HT1080 (cell line): ENCODE results near the gene LRRC73. TPM values are rescaled to one million over a fixed set of nuclear protein-coding genes. Genes with fewer than 3 reads are reported as not detected.
"Not testable (repeated sequence)": the region's sequence is repeated elsewhere in the genome, so short reads cannot be mapped to it uniquely, and the experiment has no call there.

Experiments
- DNase-seq: peaks from one replicate; pipeline ENCODE4 v3.0.0-alpha.2; 2015; ENCODE audit warnings: low read depth
- polyA plus RNA-seq, 2 experiments: library from polyadenylated mRNA; depleted of rRNA; stranded (reverse); fragments of >200 nt; gene quantifications; 2 replicates each; pipeline ENCODE4 v1.2.3, GENCODE V29; 2015
- total RNA-seq: library from RNA; depleted of rRNA; stranded (reverse); fragments of >200 nt; shearing (Covaris generic); gene quantifications from 2 replicates; pipeline ENCODE4 v1.2.3, GENCODE V29; 2014; rRNA removed

Gene LRRC73, protein sequence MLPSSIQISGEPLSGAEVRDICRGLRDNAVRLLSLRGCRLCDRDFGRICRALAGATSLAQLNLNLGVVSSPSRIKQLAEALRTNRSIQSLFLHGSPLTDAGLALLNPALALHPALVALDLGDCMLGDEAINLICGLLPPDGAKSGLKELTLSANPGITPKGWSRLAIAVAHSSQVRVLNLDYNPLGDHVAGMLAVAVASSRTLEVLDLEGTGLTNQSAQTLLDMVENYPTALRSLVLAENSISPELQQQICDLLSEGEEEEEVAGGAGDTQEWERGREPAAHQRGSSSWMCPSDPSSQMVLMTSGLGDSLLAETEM
- 0.07 and 0.77 TPM in 2 replicates for total RNA-seq
- 1.2 TPM in 2 replicates for polyA plus RNA-seq (2015; cell fraction: cytosol; rRNA removed)
- polyA plus RNA-seq (2015; cell fraction: nucleus; rRNA removed), result 0.60 and 1.1 TPM in 2 replicates

DNA sequence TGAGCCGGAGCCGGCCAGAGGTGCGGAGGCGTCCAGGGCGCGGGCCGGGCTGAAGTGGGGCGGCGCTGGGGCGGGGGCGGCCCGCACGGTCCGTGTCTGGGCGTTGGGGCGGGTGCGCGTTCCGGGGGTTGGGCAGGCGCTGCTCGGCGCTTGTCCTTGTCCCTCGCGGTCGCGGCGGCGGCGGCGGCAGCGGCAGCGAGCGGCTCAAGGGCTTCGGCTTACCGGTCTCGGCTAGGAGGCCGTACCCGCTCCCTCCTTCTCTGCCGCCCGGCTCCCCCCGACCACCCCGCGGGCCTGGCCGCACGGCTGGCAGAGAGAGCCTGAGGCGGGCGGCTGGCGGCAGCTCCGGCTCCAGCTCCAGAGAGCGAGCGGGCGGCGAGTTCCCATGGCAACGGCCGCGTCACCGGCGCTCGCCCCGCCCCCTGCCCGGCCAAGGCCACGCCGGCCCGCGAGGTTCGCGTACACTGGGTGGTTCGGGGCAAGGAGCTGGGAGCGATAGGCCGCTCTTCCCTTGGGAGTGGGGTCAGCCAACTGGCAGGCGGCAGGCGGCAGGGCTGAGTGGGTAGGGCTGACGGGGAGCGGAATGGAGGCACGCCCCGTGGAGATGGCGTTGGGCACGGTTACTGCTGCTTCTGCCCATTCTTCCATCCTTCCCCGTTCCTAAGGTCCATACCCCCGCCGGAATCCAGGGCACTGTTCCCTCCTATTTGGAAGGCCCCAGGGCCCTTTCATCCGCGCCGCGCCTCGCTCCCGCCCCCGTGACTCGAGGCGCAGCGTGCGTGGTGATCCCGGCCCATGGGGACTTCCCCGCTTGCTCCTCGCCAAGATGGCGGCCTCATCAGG lies at the start of gene LRRC73:
TSS of gene LRRC73 (minus strand) at position 363 of the 843 bp plus-strand sequence. CDS start 561 bp downstream, outside the sequence.
- DNase-seq, result peak; percentile 70

DNA sequence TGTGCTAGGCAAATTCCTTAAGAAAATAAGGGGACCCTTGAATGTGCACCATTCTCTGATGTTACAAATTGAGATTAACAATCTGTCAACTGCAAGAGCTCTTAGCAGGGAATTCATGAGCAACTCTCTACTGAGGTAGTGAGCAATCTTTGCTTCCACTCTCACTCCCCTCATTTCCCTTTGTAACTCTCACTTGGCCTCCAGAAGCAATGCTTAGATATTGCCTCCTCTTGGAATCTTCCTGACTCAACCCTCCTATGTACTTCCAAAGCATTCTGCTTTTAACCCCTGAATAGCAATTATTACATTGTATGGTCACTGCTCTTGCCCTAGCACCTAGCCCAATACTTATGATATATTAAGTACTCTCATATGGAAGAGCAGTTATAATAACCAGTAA lies 49.2 kb upstream of the LRRC73 start:
- DNase-seq, result no peak

DNA sequence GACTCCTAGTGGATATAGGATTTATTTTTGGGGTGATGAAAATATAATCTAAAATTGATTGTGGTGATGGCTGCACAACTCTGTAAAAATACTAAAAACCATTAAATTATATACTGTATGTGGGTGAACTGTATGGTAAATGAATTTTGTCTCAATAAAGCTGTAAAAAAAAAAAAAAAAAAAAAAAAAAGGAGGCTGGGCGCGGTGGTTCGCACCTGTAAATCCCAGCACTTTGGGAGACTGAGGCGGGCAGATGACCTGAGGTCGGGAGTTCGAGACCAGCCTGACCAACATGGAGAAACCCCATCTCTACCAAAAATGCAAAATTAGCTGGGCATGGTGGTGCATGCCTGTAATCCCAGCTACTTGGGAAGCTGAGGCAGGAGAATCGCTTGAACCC lies 47.5 kb upstream of the LRRC73 start:
- not testable (repeated sequence) for DNase-seq

DNA sequence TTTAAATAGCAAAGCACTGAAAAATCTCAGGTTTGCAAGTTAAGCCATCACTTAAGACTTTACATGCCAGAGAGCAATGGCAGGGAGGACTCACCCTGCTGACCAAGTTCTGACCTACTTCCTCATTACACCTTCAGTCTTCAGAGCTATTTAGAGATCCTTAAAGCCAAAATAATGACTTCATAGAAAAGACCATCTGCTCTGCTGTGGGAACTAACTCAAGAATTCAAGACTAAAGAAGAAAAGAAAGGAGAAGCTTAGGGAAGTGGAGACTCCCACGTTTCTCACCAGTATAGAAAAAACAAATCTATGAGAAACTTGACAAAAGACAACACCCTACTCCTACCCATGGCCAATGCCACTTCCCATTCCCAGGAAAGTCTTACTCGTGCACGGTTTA lies 37.1 kb upstream of the LRRC73 start:
- DNase-seq, result no peak

DNA sequence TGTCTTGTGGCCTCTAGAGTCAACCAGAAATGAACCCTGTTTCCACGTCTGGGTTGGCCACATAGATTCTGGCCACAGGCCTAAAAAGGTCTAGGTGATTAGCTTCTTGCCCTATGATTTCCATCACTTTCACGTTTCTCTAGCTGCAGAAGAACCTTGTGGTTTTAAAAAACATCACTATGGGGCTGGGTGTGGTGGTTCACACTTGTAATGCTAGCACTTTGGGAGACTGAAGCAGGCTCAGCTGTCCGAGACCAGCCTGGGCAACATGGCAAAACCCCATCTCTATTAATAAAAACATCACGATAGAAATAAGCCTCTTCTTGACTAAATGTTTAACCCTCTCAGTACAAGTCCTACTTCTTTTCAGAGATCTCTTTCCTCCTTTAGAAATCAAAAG lies 34.3 kb upstream of the LRRC73 start:
- DNase-seq, result no peak

DNA sequence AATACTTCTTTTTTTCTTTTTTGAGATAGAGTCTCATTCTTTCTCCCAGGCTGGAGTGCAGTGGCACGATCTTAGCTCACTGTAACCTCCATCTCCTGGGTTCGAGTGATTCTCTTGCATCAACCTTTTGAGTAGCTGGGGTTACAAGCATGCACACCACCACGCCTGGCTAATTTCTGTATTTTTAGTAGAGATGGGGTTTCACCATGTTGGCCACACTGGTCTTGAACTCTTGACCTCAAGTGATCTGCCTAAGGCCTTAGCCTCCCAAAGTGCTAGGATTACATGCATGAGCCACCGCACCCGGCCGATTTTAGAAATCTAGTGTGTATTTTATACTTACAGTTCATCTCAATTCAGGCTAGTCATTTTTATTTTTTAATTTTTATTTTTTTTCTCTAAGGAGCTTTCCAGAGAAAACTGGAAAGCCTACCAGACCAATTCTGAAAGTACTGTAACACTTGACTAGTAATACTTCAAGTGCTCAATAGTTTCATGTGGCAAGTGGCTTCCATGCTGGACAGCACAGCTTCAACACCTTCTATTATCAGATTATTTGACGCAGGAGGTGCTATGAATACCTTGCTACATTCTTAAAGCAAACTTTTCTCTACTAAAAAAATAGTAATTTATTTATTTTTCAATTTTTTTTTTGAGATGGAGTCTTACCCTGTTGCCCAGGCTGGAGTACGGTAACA lies 31.8 kb upstream of the LRRC73 start:
- no peak for DNase-seq

DNA sequence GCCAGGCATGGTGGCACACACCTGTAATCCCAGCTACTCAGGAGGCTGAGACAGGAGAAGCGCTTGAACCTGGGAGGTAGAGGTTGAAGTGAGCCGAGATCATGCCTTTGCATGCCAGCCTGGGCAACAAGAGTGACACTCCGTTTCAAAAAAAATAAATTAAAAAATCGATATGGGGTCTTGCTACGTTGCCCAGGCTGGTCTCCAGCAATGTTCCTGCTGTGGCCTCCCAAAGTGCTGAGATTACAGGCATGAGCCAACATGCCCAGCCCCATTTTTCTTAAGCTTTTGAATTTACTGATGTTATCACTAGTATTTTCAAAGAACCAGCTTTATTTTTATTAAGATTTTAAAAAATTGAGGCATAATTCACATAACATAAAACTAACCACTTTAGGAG lies 30.4 kb upstream of the LRRC73 start:
- DNase-seq, result no peak

DNA sequence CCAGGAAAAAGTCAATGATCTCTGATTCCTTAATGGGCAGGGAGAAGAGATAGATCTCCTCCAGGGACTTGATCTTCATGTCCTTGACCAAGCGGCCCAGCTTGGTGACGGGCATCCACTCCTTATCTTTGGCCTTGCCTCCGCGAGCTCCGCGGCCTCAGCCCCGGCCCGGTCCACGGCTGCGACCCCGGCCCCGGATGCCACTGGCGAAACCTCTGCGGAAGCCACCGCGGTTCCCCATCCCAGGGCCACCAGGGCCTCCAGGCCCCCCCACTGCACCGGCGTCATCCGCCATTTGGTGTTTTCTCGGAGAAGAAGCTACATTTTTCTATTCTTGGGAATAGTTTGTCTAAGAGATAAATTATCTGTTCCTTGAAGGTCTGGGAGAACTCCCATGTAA lies 29.3 kb upstream of the LRRC73 start:
- DNase-seq, result not testable (repeated sequence)

DNA sequence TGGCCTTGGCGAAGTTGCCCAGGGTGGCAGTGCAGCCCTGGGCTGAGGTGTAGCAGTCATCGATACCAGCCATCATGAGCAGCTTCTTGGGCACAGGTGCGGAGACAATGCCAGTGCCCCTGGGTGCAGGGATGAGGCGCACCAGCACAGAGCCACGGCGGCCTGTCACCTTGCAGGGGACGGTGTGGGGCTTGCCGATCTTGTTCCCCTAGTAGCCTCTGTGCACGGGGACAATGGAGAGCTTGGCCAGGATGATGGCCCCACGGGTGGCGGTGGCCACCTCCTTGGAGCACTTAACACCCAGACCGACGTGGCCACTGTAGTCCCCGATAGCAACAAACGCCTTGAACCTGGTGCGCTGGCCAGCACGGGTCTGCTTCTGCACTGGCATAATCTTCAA lies 28.8 kb upstream of the LRRC73 start:
- DNase-seq, result not testable (repeated sequence)

DNA sequence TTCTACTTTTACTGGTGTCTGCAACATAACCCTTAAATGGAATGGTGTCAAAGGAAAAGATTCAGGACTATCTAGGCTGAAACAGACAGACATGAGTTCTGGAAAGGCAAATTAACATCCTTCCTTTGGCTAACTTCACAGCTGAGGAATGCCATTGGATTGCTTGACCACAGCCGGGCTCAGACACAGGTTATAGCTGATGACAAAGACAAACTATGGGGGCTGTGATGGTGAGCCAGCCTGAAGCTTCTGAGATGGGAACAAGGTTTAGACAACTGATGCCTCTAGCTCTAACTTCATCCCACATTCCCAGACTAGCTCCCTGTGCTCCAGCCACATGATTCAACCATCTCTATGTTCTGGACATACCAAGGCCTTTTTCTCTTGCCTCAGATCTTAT lies 22.1 kb upstream of the LRRC73 start:
- no peak for DNase-seq

DNA sequence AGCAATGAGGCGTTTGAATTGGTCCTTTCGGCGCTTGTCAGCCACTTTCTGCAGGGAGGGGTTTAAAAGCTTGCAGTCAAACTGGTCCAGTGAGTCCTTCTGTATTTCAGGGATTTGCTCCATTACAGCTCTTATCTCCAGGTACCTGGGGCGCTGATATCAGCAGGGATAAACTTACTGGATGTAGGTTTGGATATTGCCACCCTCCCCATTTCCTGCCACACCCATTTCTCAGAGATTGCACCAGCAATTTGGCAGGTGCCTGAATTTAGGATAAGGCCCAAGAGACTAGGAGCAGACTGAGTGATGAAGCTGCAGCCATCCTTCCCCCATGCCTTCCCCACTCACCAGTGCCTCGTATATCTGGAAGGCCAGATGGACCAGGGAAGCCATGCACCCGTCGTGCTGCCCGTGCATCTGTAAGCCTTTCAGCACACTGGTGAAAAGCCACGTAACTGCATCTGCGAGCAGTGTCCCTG lies 14.4 kb upstream of the LRRC73 start:
- no peak for DNase-seq

DNA sequence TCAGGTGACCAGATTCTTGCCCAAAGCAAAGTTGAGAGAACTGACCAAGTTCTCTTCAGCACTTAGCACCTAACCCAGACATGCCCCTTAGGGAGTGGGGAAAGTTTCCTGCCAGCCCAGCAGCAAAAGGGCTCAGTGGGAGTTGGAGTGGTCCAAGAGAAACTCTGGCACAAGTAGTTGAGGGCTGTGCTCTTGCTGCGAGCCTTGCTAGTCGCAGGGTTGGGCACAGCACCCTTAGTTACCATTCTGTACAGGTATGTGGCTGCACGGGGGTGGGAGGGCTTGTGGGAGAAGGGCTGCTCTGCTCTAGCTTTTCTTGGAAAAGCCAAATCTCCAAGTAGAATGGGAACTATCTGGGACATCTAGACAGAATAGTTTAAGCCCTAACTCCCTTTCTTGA lies 13.1 kb upstream of the LRRC73 start:
- no peak for DNase-seq

DNA sequence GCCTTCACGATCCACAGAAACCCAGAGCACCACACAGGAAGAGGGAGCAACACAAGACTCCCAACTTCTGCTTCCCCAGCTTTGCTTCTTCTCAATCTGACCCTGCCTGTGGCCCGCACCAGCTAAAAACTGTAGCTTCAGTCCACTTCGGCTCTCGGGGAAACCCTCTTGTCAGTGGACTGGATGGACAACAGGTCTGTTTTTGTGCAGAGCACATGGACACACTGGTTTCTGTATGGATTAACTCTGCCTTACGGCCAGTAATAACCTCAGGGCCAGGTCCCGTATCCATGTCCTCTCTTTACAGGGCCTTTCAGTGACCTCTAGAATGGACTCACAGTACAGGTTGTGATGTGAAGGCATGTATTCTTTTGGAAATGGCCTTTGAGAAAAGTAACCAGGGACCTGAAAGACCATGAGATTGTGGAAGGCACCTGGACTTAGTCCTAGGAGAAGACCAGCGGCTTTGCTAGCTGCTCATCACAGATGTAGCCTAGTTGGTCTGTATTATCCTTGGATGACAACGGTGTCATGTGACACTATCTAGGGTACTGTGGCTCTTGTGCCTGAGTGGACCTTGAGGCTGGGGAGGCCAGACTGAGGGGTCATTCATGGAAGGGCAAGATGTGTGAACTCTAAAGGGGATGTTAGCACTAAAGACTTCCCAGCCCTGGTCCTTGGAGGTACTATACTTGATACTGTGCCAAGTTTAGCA lies 12.6 kb upstream of the LRRC73 start:
- no peak for DNase-seq

DNA sequence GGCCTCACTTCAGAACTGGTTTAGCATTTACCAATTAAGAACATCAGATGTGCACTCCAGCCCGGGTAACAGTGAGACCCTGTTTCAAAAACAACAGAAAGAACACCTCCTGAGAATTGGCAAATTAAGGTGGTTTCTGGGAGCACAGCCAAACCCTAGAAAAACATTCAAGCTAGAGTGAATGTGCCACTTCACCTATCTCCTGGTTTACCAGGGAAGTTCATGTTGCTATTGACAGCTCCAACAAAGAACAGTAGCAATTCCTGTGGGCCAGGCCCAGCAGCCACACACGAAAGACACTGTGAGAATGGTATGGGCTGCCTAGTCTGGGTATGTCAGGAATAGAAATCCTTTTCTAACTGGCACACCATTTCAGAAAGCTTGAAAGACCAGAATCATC lies 11.7 kb upstream of the LRRC73 start:
- DNase-seq, result no peak

DNA sequence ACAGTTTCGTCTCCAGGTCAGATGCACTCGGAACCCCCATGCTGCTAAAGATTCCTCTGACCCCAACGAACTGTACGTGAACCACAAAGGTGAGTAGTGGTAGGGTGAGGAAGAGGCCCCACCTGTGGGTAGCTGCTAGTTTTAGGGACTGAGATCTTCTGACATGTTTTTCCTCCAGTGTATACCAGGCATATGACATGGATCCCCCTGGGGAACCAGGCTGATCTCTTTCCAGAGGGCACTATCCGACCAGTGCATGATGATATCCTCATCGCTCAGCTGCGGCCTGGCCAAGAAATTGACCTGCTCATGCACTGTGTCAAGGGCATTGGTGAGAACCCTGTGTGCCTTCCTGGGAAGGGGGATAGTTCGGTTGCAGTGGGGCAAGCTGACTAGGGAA lies 10.0 kb upstream of the LRRC73 start:
- no peak for DNase-seq

DNA sequence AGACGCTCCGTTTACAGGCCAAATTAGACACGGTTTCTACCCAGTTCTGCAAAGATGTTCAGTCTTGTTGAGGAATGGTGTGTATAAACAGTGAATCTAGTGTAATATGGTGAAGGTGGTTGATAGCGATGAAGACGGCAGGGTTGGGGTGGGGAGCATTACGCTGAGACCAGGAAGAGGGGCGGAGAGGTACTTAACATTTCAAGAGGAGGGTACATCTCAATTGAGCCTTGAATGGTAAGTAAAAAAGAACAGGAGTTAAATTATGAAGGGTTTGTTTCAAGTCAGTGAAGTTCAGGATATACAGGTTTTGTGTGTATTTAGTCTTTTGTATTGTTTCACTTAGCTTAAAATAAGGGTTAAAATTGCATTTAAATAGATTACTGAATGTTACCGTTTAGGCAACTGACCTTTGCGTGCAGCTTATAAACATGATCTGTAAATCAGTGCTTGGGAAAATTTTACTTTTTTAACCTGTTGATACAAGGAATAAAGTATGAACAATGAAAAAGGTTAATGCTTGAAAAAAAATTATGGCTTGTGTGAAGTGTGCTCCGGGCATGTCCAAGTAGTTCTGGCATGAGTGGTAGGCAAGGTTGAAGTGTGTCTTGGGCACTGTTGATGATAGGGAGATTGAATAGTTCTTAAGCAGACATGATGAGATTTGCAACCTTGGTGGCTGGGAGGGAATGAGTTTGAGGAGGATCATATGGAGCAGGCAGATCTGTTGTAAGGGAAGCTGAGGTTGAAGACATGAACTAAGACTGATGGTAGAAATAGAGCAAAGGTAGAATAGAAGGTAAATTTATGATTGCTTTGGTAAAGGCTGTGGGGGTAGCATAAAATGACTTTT lies 7.6 kb upstream of the LRRC73 start:
- no peak for DNase-seq

DNA sequence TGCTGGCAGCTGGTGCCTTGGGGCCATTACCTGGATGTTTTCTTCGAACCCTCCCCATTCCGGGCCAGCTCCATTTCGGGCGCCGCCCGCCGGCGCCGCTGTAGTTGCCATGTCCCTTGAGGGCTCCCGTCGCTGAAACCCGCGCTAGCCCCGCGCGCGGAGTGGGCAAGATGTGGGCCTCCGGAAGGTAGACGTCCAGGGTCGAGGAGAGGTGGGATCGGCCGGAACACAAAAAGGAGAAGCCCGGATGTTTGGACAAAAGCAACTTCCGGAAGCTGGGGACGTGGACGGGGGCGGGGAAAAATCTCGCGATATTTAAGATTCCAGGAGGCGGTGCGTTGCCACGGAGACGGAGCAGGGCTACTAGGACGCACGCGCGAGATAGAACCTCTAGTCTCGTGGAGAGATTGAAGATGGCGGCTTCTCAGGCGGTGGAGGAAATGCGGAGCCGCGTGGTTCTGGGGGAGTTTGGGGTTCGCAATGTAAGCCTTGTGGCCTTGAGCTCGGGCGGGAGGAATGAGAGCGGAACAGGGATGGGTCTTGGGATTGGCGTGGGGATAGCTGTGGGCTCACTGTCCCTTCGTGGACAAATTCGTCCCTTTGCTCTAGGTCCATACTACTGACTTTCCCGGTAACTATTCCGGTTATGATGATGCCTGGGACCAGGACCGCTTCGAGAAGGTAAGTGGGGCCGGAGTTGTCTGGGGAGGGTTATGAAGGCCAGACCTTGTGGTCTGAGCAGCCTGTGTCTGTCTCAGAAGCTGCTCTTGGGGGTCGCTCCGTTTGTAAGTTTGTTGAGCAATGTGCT lies 6.8 kb upstream of the LRRC73 start, which contains the start of the genes POLR1C and YIPF3:
TSS of gene POLR1C (plus strand) at position 393 of the 808 bp plus-strand sequence. CDS start at position 414, 21 bp downstream.
TSS of gene YIPF3 (minus strand) at position 230 of the 808 bp plus-strand sequence. CDS start at position 111, 119 bp downstream.
- peak; percentile 97 for DNase-seq

DNA sequence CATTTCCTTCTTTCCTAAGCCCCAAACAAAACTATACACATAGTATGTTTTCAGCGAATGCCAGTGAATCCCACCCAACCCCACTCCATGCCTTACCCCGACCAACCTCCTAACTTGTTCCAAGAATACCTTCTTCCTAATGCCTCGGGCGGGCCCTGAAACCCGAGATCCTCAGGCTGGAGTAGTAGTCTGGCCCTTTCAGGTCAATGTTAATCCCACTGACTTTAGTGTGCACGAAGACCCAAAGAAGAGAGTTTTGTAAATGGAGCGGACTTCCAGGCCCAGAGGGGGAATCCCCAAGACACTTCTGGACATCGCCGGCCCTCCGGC lies 6.2 kb upstream of the LRRC73 start:
- DNase-seq, result no peak

DNA sequence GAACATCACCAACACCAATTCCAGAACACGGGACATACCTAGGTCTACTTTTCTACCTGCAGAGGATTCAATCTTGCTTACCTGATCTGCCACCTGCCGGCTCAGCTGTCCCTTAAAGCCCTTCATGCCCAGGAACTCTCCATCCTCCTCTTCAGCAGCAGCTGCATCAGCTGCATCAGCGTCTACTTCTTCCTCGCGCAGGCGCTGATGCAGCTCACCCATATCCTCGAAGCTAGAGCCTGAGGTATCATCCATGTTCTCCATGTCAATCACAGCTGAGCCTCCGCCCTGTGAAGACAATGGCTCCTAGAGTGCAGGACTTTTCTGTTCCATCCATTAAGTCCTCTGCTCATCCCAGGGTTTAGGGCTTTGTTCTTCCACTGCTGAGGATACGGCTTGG lies 5.7 kb upstream of the LRRC73 start:
- DNase-seq, result no peak
